SK-N-SH (cell line): ENCODE results near the gene BIN2. TPM values are rescaled to one million over a fixed set of nuclear protein-coding genes. Genes with fewer than 3 reads are reported as not detected.
A peak's percentile ranks its signal among the peaks of the same experiment; 100 is the strongest.

Experiments
- CTCF ChIA-PET: fragments of 300-600, 350-600 bp; formaldehyde crosslinking; extraction: SDS; loops from one replicate; lab custom pipeline; 2021; lab: Yijun Ruan, JAX
- POLR2A ChIA-PET: fragments of 350-600 bp; sonication (Branson Sonifier 250); formaldehyde crosslinking; extraction: SDS; loops from one replicate; lab custom pipeline; 2020; ENCODE audit warnings: antibody characterized with exemption, inconsistent platforms; lab: Yijun Ruan, JAX
- DNase-seq: peaks from one replicate; pipeline ENCODE4 v3.0.0; 2012
- H2AFZ ChIP-seq: fragments of 200-600 bp; sonication (generic); 2 replicates; pipeline ENCODE4 v1.8.1; 2016; ENCODE audit warnings: antibody characterized with exemption, mild to moderate bottlenecking, low read depth
- H3F3A ChIP-seq: fragments of 200-600 bp; sonication (generic); replicated peaks from 2 replicates; pipeline ENCODE3; 2016; ENCODE audit warnings: antibody characterized with exemption, mild to moderate bottlenecking; ENCODE audit not compliant: insufficient read depth
- H3K27ac ChIP-seq, 2 experiments: fragments of 200-500 bp in 1 of 2; fragments of 200-600 bp in 1 of 2; sonication (Bioruptor generic) in 1 of 2; sonication (generic), shearing (Covaris generic) in 1 of 2; 2 replicates each; pipeline versions ENCODE4 v1.5.1 to v1.6.1; 2014 to 2016; ENCODE audit warnings: low read depth in 2 of 2, inconsistent platforms in 1 of 2, low read length in 1 of 2, mild to moderate bottlenecking in 1 of 2, mixed read lengths in 1 of 2
- H3K27me3 ChIP-seq: fragments of 200-600 bp; sonication (generic), shearing (Covaris generic); 2 replicates; pipeline ENCODE4 v1.6.1; 2016; ENCODE audit warnings: mixed run types; ENCODE audit not compliant: insufficient read depth
- H3K36me3 ChIP-seq, 2 experiments: fragments of 200-500 bp in 1 of 2; fragments of 200-600 bp in 1 of 2; sonication (Bioruptor generic) in 1 of 2; sonication (generic) in 1 of 2; replicated peaks in 1 of 2; 2 replicates each; pipeline versions ENCODE3 to v1.5.1; 2014 to 2016; ENCODE audit warnings: low read length in 1 of 2, mild to moderate bottlenecking in 1 of 2; ENCODE audit not compliant: insufficient read depth in 2 of 2, control insufficient read depth in 1 of 2
- H3K4me1 ChIP-seq, 2 experiments: fragments of 200-500 bp in 1 of 2; fragments of 200-600 bp in 1 of 2; sonication (Bioruptor generic) in 1 of 2; sonication (generic), shearing (Covaris generic) in 1 of 2; 2 replicates each; pipeline versions ENCODE4 v1.5.1 to v1.6.1; 2014 to 2016; ENCODE audit warnings: low read depth in 1 of 2, low read length in 1 of 2, mixed run types in 1 of 2; ENCODE audit not compliant: insufficient read depth in 2 of 2, control insufficient read depth in 1 of 2
- H3K4me2 ChIP-seq: fragments of 200-600 bp; sonication (generic), shearing (Covaris generic); 2 replicates; pipeline ENCODE4 v1.6.1; 2017; ENCODE audit warnings: mixed run types
- H3K4me3 ChIP-seq, 2 experiments: fragments of 200-500 bp in 1 of 2; fragments of 200-600 bp in 1 of 2; sonication (Bioruptor generic) in 1 of 2; sonication (generic), shearing (Covaris generic) in 1 of 2; 2 replicates each; pipeline versions ENCODE4 v1.5.1 to v1.8.1; 2014 to 2016; ENCODE audit warnings: low read depth in 2 of 2, inconsistent platforms in 1 of 2, low read length in 1 of 2, mild to moderate bottlenecking in 1 of 2, mixed read lengths in 1 of 2, moderate library complexity in 1 of 2
- H3K79me2 ChIP-seq: fragments of 200-600 bp; sonication (generic); 2 replicates; pipeline ENCODE4 v1.8.1; 2017; ENCODE audit warnings: mild to moderate bottlenecking; ENCODE audit not compliant: insufficient read depth
- H3K9ac ChIP-seq: fragments of 200-600 bp; sonication (generic); 2 replicates; pipeline ENCODE4 v1.6.1; 2017; ENCODE audit warnings: mixed run types
- H3K9me2 ChIP-seq: fragments of 200-600 bp; sonication (generic); 2 replicates; pipeline ENCODE4 v1.6.1; 2017; ENCODE audit warnings: mixed run types
- H3K9me3 ChIP-seq: fragments of 200-600 bp; sonication (generic); 2 replicates; pipeline ENCODE4 v1.6.1; 2017; ENCODE audit warnings: mixed run types, mild to moderate bottlenecking, moderate library complexity
- H4K20me1 ChIP-seq: fragments of 200-600 bp; sonication (generic); 2 replicates; pipeline ENCODE4 v1.6.1; 2017; ENCODE audit warnings: mild to moderate bottlenecking, mixed run types; ENCODE audit not compliant: insufficient read depth
- ELF1 ChIP-seq: IDR thresholded peaks from 2 replicates; pipeline ENCODE4 v1.4.0; 2012
- FOXJ3 ChIP-seq: sonication (generic); formaldehyde crosslinking; IDR thresholded peaks from 2 replicates; pipeline ENCODE4 v1.5.1; 2020; ENCODE audit warnings: mild to moderate bottlenecking, missing genetic modification reagents
- GABPA ChIP-seq: IDR thresholded peaks from 2 replicates; pipeline ENCODE4 v1.4.0; 2012; ENCODE audit warnings: low read depth, mild to moderate bottlenecking
- GATA2 ChIP-seq: sonication (generic); formaldehyde crosslinking; IDR thresholded peaks from 2 replicates; pipeline ENCODE4 v1.5.0; 2020; ENCODE audit warnings: mild to moderate bottlenecking, missing genetic modification reagents
- IRF3 ChIP-seq: fragments of 150-350 bp; IDR thresholded peaks from 2 replicates; pipeline ENCODE4 v1.6.1; 2016; ENCODE audit warnings: mild to moderate bottlenecking, low read depth, low read length
- JUND ChIP-seq: IDR thresholded peaks from 2 replicates; pipeline ENCODE4 v1.4.0; 2012
- MXI1 ChIP-seq: IDR thresholded peaks from 2 replicates; pipeline ENCODE4 v1.6.1; 2012; ENCODE audit warnings: mild to moderate bottlenecking, low read depth, low read length, improper control_type of control experiment
- NFIC ChIP-seq: IDR thresholded peaks from 2 replicates; pipeline ENCODE4 v1.4.0; 2012; ENCODE audit warnings: borderline replicate concordance
- PBX3 ChIP-seq: IDR thresholded peaks from 2 replicates; pipeline ENCODE4; 2012
- RAD21 ChIP-seq: IDR thresholded peaks from 2 replicates; pipeline ENCODE4 v1.6.1; 2012; ENCODE audit warnings: mild to moderate bottlenecking, low read length
- SMC3 ChIP-seq: IDR thresholded peaks from 2 replicates; pipeline ENCODE4 v1.6.1; 2012; ENCODE audit warnings: low read depth, low read length, improper control_type of control experiment
- USF1 ChIP-seq: IDR thresholded peaks from 2 replicates; pipeline ENCODE4 v1.4.0; 2012; ENCODE audit warnings: low read depth, borderline replicate concordance
- WGBS: methylation state at CpG from one replicate; pipeline ENCODE4 v1.1.6; 2017; ENCODE audit warnings: low lambda C conversion rate; 5-methylcytosine and 5-hydroxymethylcytosine counted together
- polyA plus RNA-seq, 3 experiments: library from polyadenylated mRNA; depleted of rRNA; stranded (reverse); fragments of >200 nt; gene quantifications; 2 replicates each; pipeline ENCODE4 v1.2.3, GENCODE V29; 2012

BIN2 gene
- polyA plus RNA-seq, 1 of the 3 experiments (the other 2 are of a cell fraction) = not detected

- Histone ChIP-seq H3K4me2 (no peak overlapping the region), H3K27me3 (no peaks in the 10 kb centered on the region), H3K4me3 (no peak overlapping the region), H3F3A (peaks cover 10% of the 10 kb centered on the region), H3K9me3 (no peaks in the 10 kb centered on the region), H3K4me1 (peaks cover 0 to 9% of the 10 kb centered on the region in 2 experiments; a peak in 1 of 4 replicates), H3K9me2 (no peaks in the 10 kb centered on the region), H2AFZ (no peak overlapping the region), H3K36me3 (peaks cover 39 to 50% of the 10 kb centered on the region in 2 experiments)
- 80% methylated on average over 7 of the region's 7 CpGs for WGBS
- peak; percentile 32 for DNase-seq
- POLR2A ChIA-PET = no interaction called here
- CTCF ChIA-PET = interaction anchor here (1.4 kb wide), 1 partner anchor 23 kb away, joined by 4 read pairs; no protein-coding TSS in a partner anchor
- peak; percentile 55 for TF ChIP-seq GABPA
- TF ChIP-seq ELF1 = no peak
- peak; percentile 17; the same call in 1 of the 2 replicates for TF ChIP-seq SMC3
- TF ChIP-seq RAD21 = peak; percentile 60
- TF ChIP-seq, all 33 proteins: peak for 3
- H3K79me2 ChIP-seq = peaks cover 27% of the 10 kb centered on the region; the same call in 1 of the 2 replicates
- no peak overlapping the region for H3K9ac ChIP-seq
- H4K20me1 ChIP-seq = no peaks in the 10 kb centered on the region
- H3K27ac ChIP-seq = peak overlapping the region in 1 of 2 experiments; percentile 20; a peak in 1 of 4 replicates
Measured at GRCh38 chr12:51246254-51246853, 77.6 kb downstream of the BIN2 start.

- POLR2A ChIA-PET = no interaction called here
- no peaks in the 10 kb centered on the region for H4K20me1 ChIP-seq
- no peak overlapping the region for H3K9ac ChIP-seq
- no peak for TF ChIP-seq FOXJ3
- TF ChIP-seq IRF3 = no peak
- TF ChIP-seq MXI1 = no peak
- TF ChIP-seq ELF1 = no peak
- no peak for TF ChIP-seq NFIC
- no peak for TF ChIP-seq USF1
- TF ChIP-seq PBX3 = no peak
- TF ChIP-seq JUND = no peak
- TF ChIP-seq GATA2 (CRISPR knock-in tag) = no peak
- no peaks in the 10 kb centered on the region for H3K9me3 ChIP-seq
- CTCF ChIA-PET = interaction anchor here (1.4 to 2.6 kb wide), 2 partner anchors 24 to 96 kb away, joined by 4 to 6 read pairs; no protein-coding TSS in a partner anchor
- H3K79me2 ChIP-seq = peaks cover 29% of the 10 kb centered on the region; the same call in 1 of the 2 replicates
- peaks cover 46 to 51% of the 10 kb centered on the region in 2 experiments for H3K36me3 ChIP-seq
- 94% methylated on average over 11 of the region's 11 CpGs for WGBS
- no peaks in the 10 kb centered on the region for H3K27me3 ChIP-seq
- DNase-seq = no peak
- no peak overlapping the region for H3K4me2 ChIP-seq
- peaks cover 0 to 12% of the 10 kb centered on the region in 2 experiments; a peak in 1 of 4 replicates for H3K4me1 ChIP-seq
- peak overlapping the region in 1 of 2 experiments; percentile 20; a peak in 1 of 4 replicates for H3K27ac ChIP-seq
- H3K9me2 ChIP-seq = no peaks in the 10 kb centered on the region
- peaks cover 12% of the 10 kb centered on the region for H3F3A ChIP-seq
- H3K4me3 ChIP-seq = no peak overlapping the region
- H2AFZ ChIP-seq = no peak overlapping the region
Measured at GRCh38 chr12:51245476-51246253, 78.3 kb downstream of the BIN2 start.
